ENCODE data around the gene DIAPH2.

DNA sequence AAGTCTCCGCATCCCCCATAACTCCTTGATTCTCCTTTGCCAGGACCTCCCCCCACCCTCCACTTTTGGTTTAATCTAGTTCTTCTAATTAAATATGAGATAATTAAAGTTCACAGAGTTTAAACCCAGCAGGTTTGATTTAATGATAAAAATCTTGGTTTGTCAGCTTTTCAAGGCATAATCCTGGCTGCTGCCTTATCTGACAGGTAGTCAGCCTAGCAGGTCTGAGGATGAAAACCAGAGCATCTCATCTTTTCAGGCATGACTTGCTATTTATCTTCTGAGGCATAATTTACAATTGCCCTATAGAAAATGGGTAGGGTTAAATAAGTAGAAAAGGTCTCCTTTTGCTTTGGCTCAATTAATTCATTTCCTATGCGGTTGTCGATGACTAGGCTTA lies 790.3 kb downstream of the DIAPH2 start:
- TF ChIP-seq POLR2A (IDR thresholded peaks at IDR 0.05), result no peak
- TF ChIP-seq, protein P1, sequence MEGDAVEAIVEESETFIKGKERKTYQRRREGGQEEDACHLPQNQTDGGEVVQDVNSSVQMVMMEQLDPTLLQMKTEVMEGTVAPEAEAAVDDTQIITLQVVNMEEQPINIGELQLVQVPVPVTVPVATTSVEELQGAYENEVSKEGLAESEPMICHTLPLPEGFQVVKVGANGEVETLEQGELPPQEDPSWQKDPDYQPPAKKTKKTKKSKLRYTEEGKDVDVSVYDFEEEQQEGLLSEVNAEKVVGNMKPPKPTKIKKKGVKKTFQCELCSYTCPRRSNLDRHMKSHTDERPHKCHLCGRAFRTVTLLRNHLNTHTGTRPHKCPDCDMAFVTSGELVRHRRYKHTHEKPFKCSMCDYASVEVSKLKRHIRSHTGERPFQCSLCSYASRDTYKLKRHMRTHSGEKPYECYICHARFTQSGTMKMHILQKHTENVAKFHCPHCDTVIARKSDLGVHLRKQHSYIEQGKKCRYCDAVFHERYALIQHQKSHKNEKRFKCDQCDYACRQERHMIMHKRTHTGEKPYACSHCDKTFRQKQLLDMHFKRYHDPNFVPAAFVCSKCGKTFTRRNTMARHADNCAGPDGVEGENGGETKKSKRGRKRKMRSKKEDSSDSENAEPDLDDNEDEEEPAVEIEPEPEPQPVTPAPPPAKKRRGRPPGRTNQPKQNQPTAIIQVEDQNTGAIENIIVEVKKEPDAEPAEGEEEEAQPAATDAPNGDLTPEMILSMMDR (IDR thresholded peaks at IDR 0.05 in 4 of 5, conservative IDR thresholded peaks at IDR 0.05 in 1 of 5), result no peak
